K562 (cell line): ENCODE measurements around the gene BCAR1.

Source experiments
- CBFB ChIP-seq: sonication (generic); formaldehyde crosslinking; IDR thresholded peaks from 2 replicates; pipeline ENCODE4 v1.4.0; 2020; ENCODE audit warnings: mild to moderate bottlenecking, missing genetic modification reagents
- CCAR2 ChIP-seq: fragments of 200-400 bp; formaldehyde crosslinking; IDR thresholded peaks from 2 replicates; pipeline ENCODE4 v1.6.1; 2017; ENCODE audit warnings: mild to moderate bottlenecking, low read depth, low read length
- EZH2 ChIP-seq: IDR thresholded peaks from 2 replicates; pipeline ENCODE4 v1.6.1; 2012; ENCODE audit warnings: low read depth, mild to moderate bottlenecking, inconsistent platforms, low read length, borderline replicate concordance
- FOXA1 ChIP-seq: fragments of 450-650 bp; IDR thresholded peaks from 2 replicates; pipeline ENCODE4 v1.6.1; 2016; ENCODE audit warnings: mild to moderate bottlenecking, borderline replicate concordance
- FOXP1 ChIP-seq: sonication (generic); formaldehyde crosslinking; IDR thresholded peaks from 2 replicates; pipeline ENCODE4 v1.8.0; 2022; ENCODE audit warnings: mild to moderate bottlenecking, missing genetic modification reagents
- KAT7 ChIP-seq: sonication (generic); formaldehyde crosslinking; IDR thresholded peaks from 2 replicates; pipeline ENCODE4 v1.8.0; 2022; ENCODE audit warnings: missing genetic modification reagents, mild to moderate bottlenecking, borderline replicate concordance
- PML ChIP-seq: IDR thresholded peaks from 2 replicates; pipeline ENCODE4 v1.6.1; 2012; ENCODE audit warnings: low read length, inconsistent platforms
- RNF2 ChIP-seq: sonication (generic); IDR thresholded peaks from 2 replicates; pipeline ENCODE4 v1.6.1; 2016
- TCF15 ChIP-seq: fragments of 250-450 bp; sonication (Bioruptor Pico); IDR thresholded peaks from 2 replicates; pipeline ENCODE4 v1.8.0; 2022; ENCODE audit warnings: moderate library complexity, mild to moderate bottlenecking, inconsistent platforms
- ZFP30 ChIP-seq: fragments of 250-450 bp; sonication (Bioruptor Pico); IDR thresholded peaks from 2 replicates; pipeline ENCODE4 v1.8.0; 2022; ENCODE audit warnings: moderate library complexity, mild to moderate bottlenecking, inconsistent platforms, borderline replicate concordance
- TF ChIP-seq, protein P1 (sequence below): sonication (generic); formaldehyde crosslinking; IDR thresholded peaks from 2 replicates; pipeline ENCODE4 v1.9.0; 2022; ENCODE audit warnings: mild to moderate bottlenecking, missing genetic modification reagents
- TF ChIP-seq, protein P2 (sequence below): fragments of 250-450 bp; sonication (Bioruptor Pico); IDR thresholded peaks from 2 replicates; pipeline ENCODE4 v1.5.0; 2020; ENCODE audit warnings: mild to moderate bottlenecking, borderline replicate concordance

DNA sequence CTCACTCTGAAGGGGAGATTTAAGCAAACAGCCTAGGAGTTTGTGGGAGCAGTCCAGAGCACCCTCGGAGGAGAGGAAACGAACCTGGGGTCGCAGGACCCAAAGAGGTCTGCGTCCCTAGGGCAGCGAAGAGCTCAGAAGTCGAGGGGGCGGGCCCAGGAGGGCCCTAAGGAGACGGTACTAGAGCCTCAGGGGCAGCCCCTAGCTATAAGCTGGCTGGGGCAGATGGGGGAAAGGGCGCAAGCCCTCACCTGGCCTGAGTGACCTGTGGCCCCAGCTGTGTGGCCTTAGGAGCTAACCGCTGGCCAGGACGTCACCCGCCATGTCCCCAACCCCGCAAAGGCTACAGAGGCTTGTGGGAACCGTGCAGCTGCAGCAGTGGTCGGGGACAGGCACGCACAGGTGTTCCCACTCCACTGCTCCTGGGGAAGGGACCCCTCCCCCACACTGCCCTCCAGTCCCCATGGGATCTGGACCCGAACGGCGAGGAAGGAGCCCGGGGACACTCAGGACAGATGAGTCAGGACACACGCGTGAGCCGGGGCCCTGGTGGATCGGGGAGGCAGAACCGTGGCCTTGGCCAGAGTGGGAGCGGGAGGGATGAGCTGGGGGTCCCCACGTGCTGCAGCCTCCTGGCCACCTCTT lies 42.4 kb downstream of the BCAR1 start:
- no peak for TF ChIP-seq PML
- TF ChIP-seq ZFP30 (CRISPR knock-in tag) = no peak
- TF ChIP-seq FOXA1 = no peak
- no peak for TF ChIP-seq TCF15 (CRISPR knock-in tag)
- TF ChIP-seq, protein P1, sequence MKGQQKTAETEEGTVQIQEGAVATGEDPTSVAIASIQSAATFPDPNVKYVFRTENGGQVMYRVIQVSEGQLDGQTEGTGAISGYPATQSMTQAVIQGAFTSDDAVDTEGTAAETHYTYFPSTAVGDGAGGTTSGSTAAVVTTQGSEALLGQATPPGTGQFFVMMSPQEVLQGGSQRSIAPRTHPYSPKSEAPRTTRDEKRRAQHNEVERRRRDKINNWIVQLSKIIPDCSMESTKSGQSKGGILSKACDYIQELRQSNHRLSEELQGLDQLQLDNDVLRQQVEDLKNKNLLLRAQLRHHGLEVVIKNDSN = no peak
- TF ChIP-seq, protein P2, sequence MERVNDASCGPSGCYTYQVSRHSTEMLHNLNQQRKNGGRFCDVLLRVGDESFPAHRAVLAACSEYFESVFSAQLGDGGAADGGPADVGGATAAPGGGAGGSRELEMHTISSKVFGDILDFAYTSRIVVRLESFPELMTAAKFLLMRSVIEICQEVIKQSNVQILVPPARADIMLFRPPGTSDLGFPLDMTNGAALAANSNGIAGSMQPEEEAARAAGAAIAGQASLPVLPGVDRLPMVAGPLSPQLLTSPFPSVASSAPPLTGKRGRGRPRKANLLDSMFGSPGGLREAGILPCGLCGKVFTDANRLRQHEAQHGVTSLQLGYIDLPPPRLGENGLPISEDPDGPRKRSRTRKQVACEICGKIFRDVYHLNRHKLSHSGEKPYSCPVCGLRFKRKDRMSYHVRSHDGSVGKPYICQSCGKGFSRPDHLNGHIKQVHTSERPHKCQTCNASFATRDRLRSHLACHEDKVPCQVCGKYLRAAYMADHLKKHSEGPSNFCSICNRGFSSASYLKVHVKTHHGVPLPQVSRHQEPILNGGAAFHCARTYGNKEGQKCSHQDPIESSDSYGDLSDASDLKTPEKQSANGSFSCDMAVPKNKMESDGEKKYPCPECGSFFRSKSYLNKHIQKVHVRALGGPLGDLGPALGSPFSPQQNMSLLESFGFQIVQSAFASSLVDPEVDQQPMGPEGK (CRISPR knock-in tag) = no peak
- TF ChIP-seq FOXP1 = no peak
- no peak for TF ChIP-seq KAT7
- TF ChIP-seq CBFB (CRISPR knock-in tag) = no peak
- no peak for TF ChIP-seq RNF2
- TF ChIP-seq EZH2 = no peak
- no peak for TF ChIP-seq CCAR2
